CD4-positive, alpha-beta T cell treated with Interleukin-1 beta for 1 hour (primary cell): ENCODE data around the gene CALM3.

Experiments used
- DNase-seq, 2 donors: peaks; one replicate each; pipeline ENCODE4 v3.0.0-alpha.2; 2020 to 2022

Gene CALM3

DNA sequence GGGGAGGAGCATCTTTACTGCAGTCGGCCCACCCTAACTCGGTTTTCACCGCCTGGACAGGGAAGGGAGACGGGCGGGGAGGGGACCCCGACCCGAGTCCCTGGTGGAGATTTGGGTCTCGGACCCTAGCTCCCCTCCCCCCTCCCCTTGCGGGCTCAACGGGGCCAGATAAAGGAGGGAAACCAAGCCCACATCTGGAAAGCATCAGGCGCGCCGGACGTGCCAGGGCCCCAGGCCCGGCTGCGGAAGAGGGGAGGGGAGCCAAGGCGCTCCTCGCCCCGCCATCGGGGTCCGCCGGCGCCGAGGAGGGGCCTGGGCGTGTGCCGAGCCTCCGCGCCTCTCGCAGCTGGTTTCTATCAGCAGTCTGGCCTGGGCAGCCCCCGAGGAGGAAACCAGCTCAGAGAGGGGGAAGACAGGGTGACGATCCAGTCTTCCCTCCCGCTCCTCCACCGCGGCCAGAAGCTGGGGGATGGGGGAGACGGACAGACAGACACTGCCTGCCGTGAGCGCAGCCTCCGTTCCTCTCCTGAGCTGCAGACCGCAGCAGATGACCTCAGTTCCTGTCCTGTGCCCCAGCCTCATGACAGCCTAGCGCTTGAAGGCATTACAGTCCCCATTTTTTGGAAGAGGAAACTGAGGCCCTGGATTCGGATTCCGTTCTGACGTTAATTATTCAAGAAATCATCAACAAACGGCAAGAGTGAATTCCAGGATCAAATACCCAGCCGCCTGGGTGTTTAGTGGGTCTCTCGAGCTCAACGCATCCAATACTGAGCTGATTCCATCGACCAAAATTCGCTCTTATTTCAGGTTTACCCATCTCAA is 38.4 kb downstream of the CALM3 start:
- DNase-seq: peak in 1 of 2 donors; percentile 64

DNA sequence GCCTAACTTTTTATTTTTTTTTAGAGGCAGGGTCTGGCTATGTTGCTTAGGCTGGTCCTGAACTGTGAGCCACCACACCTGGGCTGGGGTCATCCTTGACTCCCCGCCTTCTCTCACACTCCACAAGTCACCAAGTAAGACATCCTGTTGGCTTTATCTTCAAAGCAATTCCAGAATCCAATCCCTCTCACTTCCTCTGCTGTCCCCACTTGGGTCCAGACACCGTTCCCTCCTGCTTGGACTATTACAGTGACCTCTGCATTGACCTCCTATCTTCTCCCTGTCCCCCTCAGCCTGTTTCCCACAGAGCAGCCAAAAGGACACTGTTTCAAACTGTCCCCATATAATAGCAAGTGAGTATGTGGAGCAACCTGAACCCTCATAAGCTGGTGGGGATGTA is 39.5 kb downstream of the CALM3 start:
- DNase-seq: no peak

DNA sequence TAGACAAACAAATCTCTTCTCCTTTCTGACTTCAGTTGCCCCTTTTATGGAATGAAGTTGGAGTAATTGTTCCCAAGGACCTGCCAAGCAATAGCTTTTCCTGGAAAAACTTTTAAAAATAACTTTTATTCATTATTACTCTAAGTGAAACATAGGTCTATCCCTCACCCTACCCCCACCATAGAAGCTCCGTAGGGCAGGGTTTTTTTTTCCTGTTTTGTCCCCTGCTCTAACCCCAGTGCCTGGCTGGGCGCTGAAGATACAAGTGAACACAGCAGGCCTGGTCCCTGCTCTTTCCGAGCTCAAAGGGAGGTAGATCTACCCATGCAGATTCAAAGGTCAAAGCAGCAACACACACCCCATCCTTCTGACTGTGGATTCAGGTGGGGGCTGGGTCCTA is 43.6 kb downstream of the CALM3 start:
- DNase-seq: no peak

- DNase-seq: no peak
These were observed 45.3 kb downstream of the CALM3 start for GRCh38 chr19:46646402-46646801.

- DNase-seq: peak in 1 of 2 donors; percentile 28
These were observed 47.2 kb downstream of the CALM3 start for GRCh38 chr19:46648060-46648960.

- no peak for DNase-seq
These were observed 48.1 kb downstream of the CALM3 start for GRCh38 chr19:46648961-46649960.

GRCh38 chr19:46650445-46650844 is 49.3 kb downstream of the CALM3 start:
- DNase-seq: no peak

DNA sequence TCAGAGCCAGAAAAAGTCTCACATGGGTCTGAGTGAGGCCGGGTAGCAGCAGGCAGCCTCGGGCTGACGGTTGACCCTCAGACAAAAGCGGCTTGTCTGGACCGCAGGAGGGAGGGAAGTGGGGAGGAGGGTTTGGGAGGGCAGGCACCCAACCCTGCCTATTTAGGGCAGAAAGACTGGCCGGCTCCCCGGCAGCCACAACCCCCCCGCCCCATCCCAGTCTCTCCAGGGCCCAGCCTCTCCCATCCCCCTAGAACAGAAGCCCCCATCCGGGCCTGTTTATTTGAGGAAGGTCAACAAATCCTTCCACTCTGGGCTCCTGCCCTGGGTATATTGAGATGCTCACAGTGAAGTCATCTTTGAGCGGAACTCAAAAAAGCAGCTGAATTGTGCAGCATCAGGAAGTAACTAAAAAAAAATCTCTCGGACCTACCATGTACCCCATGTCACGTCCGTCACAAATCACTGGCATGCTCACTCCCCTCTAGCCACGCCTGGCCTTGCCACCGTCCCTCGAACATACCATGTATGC is 53.6 kb downstream of the CALM3 start:
- no peak for DNase-seq

DNA sequence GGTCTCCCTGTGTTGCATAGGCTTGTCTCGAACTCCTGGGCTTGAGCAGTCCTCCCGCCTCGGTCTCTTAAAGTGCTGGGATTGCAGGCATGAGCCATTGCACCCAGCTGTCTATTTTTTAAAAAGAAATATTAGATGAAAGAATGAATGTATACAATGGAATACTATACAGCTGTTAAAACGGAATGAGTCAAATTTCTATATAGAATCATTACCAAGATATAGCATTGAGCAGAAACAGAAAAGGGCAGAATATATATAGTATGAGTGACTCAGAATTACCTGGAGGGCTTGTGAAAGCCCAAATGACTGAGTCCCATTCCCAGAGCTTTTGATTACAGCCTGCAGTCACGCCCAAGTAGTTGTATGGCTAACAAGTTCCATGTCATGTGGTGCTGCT is 55.4 kb downstream of the CALM3 start:
- DNase-seq: no peak

DNA sequence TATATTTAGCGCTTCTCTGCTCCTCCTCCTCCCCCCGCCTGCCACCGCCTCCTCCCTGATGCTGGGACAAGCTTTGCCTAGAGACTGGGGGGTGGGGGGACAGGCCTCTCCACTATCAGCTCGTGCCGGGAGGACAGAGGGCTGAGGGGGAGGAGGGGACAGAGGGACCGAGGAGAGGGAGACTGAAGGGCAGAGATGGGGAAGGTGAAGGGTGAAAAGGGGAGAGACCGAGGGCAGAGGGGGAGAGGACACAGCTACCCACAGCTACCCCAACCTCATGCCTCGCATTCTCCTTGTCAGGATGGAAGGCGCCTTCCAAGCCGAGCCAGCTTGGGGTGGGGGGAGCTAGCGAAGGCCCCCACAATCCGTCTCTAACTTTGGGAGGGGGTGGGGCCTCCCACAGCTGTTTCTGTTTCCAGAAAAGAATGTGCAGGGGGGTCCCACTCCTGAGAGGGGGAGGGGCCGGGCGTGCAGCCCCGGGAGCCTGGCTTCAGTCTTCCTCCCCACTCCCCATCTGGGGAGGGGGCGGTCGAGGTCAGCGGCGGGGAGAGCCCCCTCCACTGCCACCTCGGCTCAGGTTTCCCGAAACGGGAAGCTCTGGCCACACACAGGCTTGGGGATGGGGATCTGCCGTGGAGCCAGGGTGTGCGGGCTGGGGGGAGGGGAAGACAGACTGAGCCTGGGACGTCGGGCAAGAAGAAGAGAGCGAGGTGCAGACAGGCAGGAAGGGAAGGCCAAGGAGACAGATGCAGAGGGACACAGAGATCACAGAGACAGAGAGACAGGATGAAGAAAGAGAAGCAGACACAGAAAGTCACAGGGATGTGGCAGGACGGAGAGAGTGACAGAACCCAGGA is 58.2 kb downstream of the CALM3 start:
- DNase-seq: peak in 1 of 2 donors; percentile 9

- DNase-seq: no peak
These were observed 58.9 kb downstream of the CALM3 start for GRCh38 chr19:46660008-46660517.
